Measurements from ENCODE around the gene NCLN.

NCLN gene

GRCh38 chr19:3249408-3249807 is 63.7 kb downstream of the NCLN start:
- H3K36me3 ChIP-seq (ENCODE audit: insufficient read depth, low read length), result no peaks in the 10 kb centered on the region
- no peaks in the 10 kb centered on the region for H3K79me2 ChIP-seq (ENCODE audit: control insufficient read depth, insufficient read depth, low read length, unreplicated experiment)
- no peak overlapping the region for H3K4me3 ChIP-seq (ENCODE audit: low read depth, low read length)
- no peaks in the 10 kb centered on the region for H3K4me1 ChIP-seq (ENCODE audit: control insufficient read depth, insufficient read depth, low read length, unreplicated experiment)
- no peaks in the 10 kb centered on the region for H3K27me3 ChIP-seq (ENCODE audit: insufficient read depth, low read length)
- no peak overlapping the region for H2AFZ ChIP-seq (ENCODE audit: low read length, unreplicated experiment)
- H3K27ac ChIP-seq (ENCODE audit: low read depth, low read length), result no peak overlapping the region

GRCh38 chr19:3250675-3251074 is 64.9 kb downstream of the NCLN start:
- Histone ChIP-seq H2AFZ (ENCODE audit: low read length, unreplicated experiment) (no peak overlapping the region), H3K79me2 (ENCODE audit: control insufficient read depth, insufficient read depth, low read length, unreplicated experiment) (no peaks in the 10 kb centered on the region), H3K27me3 (ENCODE audit: insufficient read depth, low read length) (no peaks in the 10 kb centered on the region), H3K4me3 (ENCODE audit: low read depth, low read length) (no peak overlapping the region), H3K4me1 (ENCODE audit: control insufficient read depth, insufficient read depth, low read length, unreplicated experiment) (no peaks in the 10 kb centered on the region), H3K27ac (ENCODE audit: low read depth, low read length) (no peak overlapping the region), H3K36me3 (ENCODE audit: insufficient read depth, low read length) (no peaks in the 10 kb centered on the region)

GRCh38 chr19:3251229-3251628 is 65.5 kb downstream of the NCLN start:
- H3K27ac ChIP-seq (ENCODE audit: low read depth, low read length), result no peak overlapping the region
- no peak overlapping the region for H3K4me3 ChIP-seq (ENCODE audit: low read depth, low read length)
- no peaks in the 10 kb centered on the region for H3K79me2 ChIP-seq (ENCODE audit: control insufficient read depth, insufficient read depth, low read length, unreplicated experiment)
- H3K27me3 ChIP-seq (ENCODE audit: insufficient read depth, low read length), result no peaks in the 10 kb centered on the region
- H2AFZ ChIP-seq (ENCODE audit: low read length, unreplicated experiment), result no peak overlapping the region
- H3K4me1 ChIP-seq (ENCODE audit: control insufficient read depth, insufficient read depth, low read length, unreplicated experiment), result no peaks in the 10 kb centered on the region
- H3K36me3 ChIP-seq (ENCODE audit: insufficient read depth, low read length), result no peaks in the 10 kb centered on the region

- H3K4me3 ChIP-seq (ENCODE audit: low read depth, low read length), result no peak overlapping the region
- H3K36me3 ChIP-seq (ENCODE audit: insufficient read depth, low read length), result no peaks in the 10 kb centered on the region
- H3K79me2 ChIP-seq (ENCODE audit: control insufficient read depth, insufficient read depth, low read length, unreplicated experiment), result no peaks in the 10 kb centered on the region
- H3K4me1 ChIP-seq (ENCODE audit: control insufficient read depth, insufficient read depth, low read length, unreplicated experiment), result no peaks in the 10 kb centered on the region
- no peaks in the 10 kb centered on the region for H3K27me3 ChIP-seq (ENCODE audit: insufficient read depth, low read length)
- H2AFZ ChIP-seq (ENCODE audit: low read length, unreplicated experiment), result no peak overlapping the region
- H3K27ac ChIP-seq (ENCODE audit: low read depth, low read length), result no peak overlapping the region
Observed at GRCh38 chr19:3252650-3253049, 66.9 kb downstream of the NCLN start.

- Histone ChIP-seq H3K4me3 (ENCODE audit: low read depth, low read length) (no peak overlapping the region), H2AFZ (ENCODE audit: low read length, unreplicated experiment) (no peak overlapping the region), H3K27ac (ENCODE audit: low read depth, low read length) (no peak overlapping the region), H3K27me3 (ENCODE audit: insufficient read depth, low read length) (no peaks in the 10 kb centered on the region), H3K36me3 (ENCODE audit: insufficient read depth, low read length) (no peaks in the 10 kb centered on the region), H3K79me2 (ENCODE audit: control insufficient read depth, insufficient read depth, low read length, unreplicated experiment) (no peaks in the 10 kb centered on the region), H3K4me1 (ENCODE audit: control insufficient read depth, insufficient read depth, low read length, unreplicated experiment) (no peaks in the 10 kb centered on the region)
Observed at GRCh38 chr19:3253270-3253669, 67.5 kb downstream of the NCLN start.

GRCh38 chr19:3254520-3254919 is 68.8 kb downstream of the NCLN start:
- H3K79me2 ChIP-seq (ENCODE audit: control insufficient read depth, insufficient read depth, low read length, unreplicated experiment), result no peaks in the 10 kb centered on the region
- H2AFZ ChIP-seq (ENCODE audit: low read length, unreplicated experiment), result no peak overlapping the region
- H3K4me1 ChIP-seq (ENCODE audit: control insufficient read depth, insufficient read depth, low read length, unreplicated experiment), result no peaks in the 10 kb centered on the region
- no peaks in the 10 kb centered on the region for H3K36me3 ChIP-seq (ENCODE audit: insufficient read depth, low read length)
- H3K27me3 ChIP-seq (ENCODE audit: insufficient read depth, low read length), result no peaks in the 10 kb centered on the region; the same call in 1 of the 2 replicates
- no peak overlapping the region for H3K27ac ChIP-seq (ENCODE audit: low read depth, low read length)
- H3K4me3 ChIP-seq (ENCODE audit: low read depth, low read length), result no peak overlapping the region

GRCh38 chr19:3257071-3257470 is 71.3 kb downstream of the NCLN start:
- no peak overlapping the region for H2AFZ ChIP-seq (ENCODE audit: low read length, unreplicated experiment)
- H3K36me3 ChIP-seq (ENCODE audit: insufficient read depth, low read length), result no peaks in the 10 kb centered on the region
- H3K27ac ChIP-seq (ENCODE audit: low read depth, low read length), result no peak overlapping the region
- no peaks in the 10 kb centered on the region for H3K4me1 ChIP-seq (ENCODE audit: control insufficient read depth, insufficient read depth, low read length, unreplicated experiment)
- no peaks in the 10 kb centered on the region for H3K79me2 ChIP-seq (ENCODE audit: control insufficient read depth, insufficient read depth, low read length, unreplicated experiment)
- no peaks in the 10 kb centered on the region; the same call in 1 of the 2 replicates for H3K27me3 ChIP-seq (ENCODE audit: insufficient read depth, low read length)
- H3K4me3 ChIP-seq (ENCODE audit: low read depth, low read length), result no peak overlapping the region

Measured in ACC112 (cell line).